CD4-positive, alpha-beta T cell (primary cell): ENCODE data around the gene SGF29. TPM values are rescaled to one million over a fixed set of nuclear protein-coding genes. Genes with fewer than 3 reads are reported as not detected.
A peak's percentile ranks its signal among the peaks of the same experiment; 100 is the strongest.

Experiments
- ATAC-seq: fragments of 200-7000 bp; cut with Tn5 transposase; one replicate; pipeline ENCODE4 v1.10.0; 2022; ENCODE audit warnings: mild to moderate bottlenecking; ENCODE audit not compliant: poor library complexity
- CTCF ChIA-PET: fragments of 350-600 bp; sonication (Branson Sonifier 250); formaldehyde crosslinking; loops from one replicate; lab custom pipeline; 2021; ENCODE audit warnings: antibody characterized with exemption, inconsistent platforms; lab: Charles Lee
- POLR2A ChIA-PET: fragments of 350-600 bp; sonication (Branson Sonifier 250); formaldehyde crosslinking; loops from one replicate; lab custom pipeline; 2021; ENCODE audit warnings: antibody characterized with exemption, inconsistent platforms; lab: Charles Lee
- DNase-seq, 14 experiments: peaks; one replicate each; pipeline ENCODE4 v3.0.0-alpha.2; 2013 to 2020; ENCODE audit warnings: mixed read lengths in 2 of 14
- H3K27ac ChIP-seq, 2 donors: one replicate each; pipeline versions ENCODE4 v1.5.1 to v1.7.0; 2013; ENCODE audit warnings: low read length in 2 of 2, low read depth in 1 of 2, mild to moderate bottlenecking in 1 of 2
- H3K27me3 ChIP-seq, 2 experiments: 1 replicate in 1 of 2; 2 replicates in 1 of 2; pipeline versions ENCODE4 v1.6.1 to v1.7.0; 2013; ENCODE audit warnings: low read length in 2 of 2, control low read depth in 1 of 2, mild to moderate bottlenecking in 1 of 2, moderate library complexity in 1 of 2; ENCODE audit not compliant: insufficient read depth in 2 of 2, control insufficient read depth in 1 of 2
- H3K36me3 ChIP-seq: one replicate; pipeline ENCODE4 v1.6.1; 2013; ENCODE audit warnings: low read length, control low read depth; ENCODE audit not compliant: insufficient read depth
- H3K4me1 ChIP-seq: one replicate; pipeline ENCODE4 v1.6.1; 2013; ENCODE audit warnings: low read length, control low read depth; ENCODE audit not compliant: insufficient read depth
- H3K4me3 ChIP-seq: one replicate; pipeline ENCODE4 v1.5.1; 2013; ENCODE audit warnings: mild to moderate bottlenecking, low read length, moderate library complexity
- H3K9me3 ChIP-seq, 2 experiments: 1 replicate in 1 of 2; 2 replicates in 1 of 2; pipeline versions ENCODE4 v1.6.1 to v1.7.0; 2013; ENCODE audit warnings: low read length in 2 of 2, mild to moderate bottlenecking in 2 of 2, control low read depth in 1 of 2, moderate library complexity in 1 of 2; ENCODE audit not compliant: control insufficient read depth in 1 of 2, insufficient read depth in 1 of 2
- H3K27ac Mint-ChIP-seq: one replicate; pipeline ENCODE4 v1.8.0; 2020; ENCODE audit warnings: mixed read lengths
- H3K27me3 Mint-ChIP-seq: one replicate; pipeline ENCODE4 v1.8.0; 2021; ENCODE audit warnings: mixed read lengths
- H3K36me3 Mint-ChIP-seq: one replicate; pipeline ENCODE4 v1.8.0; 2021; ENCODE audit warnings: low read depth, mixed read lengths
- H3K4me1 Mint-ChIP-seq: one replicate; pipeline ENCODE4 v1.8.0; 2021; ENCODE audit warnings: low read depth, mixed read lengths
- H3K4me3 Mint-ChIP-seq: one replicate; pipeline ENCODE4 v1.8.0; 2020; ENCODE audit warnings: mild to moderate bottlenecking, mixed read lengths
- H3K9me3 Mint-ChIP-seq: one replicate; pipeline ENCODE4 v1.8.0; 2020; ENCODE audit warnings: mixed read lengths
- CTCF ChIP-seq: fragments of 200-600 bp; IDR thresholded peaks from one replicate; pipeline ENCODE4 v1.8.0; 2022; ENCODE audit warnings: antibody characterized with exemption, mild to moderate bottlenecking
- intact Hi-C, 2 experiments: fragments of 100-400 bp; cut with DNase I in 1 of 2; cut with micrococcal nuclease in 1 of 2; formaldehyde crosslinking; loops; one replicate each; pipeline versions ENCODE4 v1.15.1 to v1.9.0; 2023 to 2025; cut with DNase I, micrococcal nuclease
- total RNA-seq, 174 experiments: library from RNA in 2 of 174; stranded (reverse) in 2 of 174; gene quantifications; one replicate each; pipeline ENCODE4 v1.2.3 and lab custom pipeline; 2021 to 2026

SGF29 gene
- total RNA-seq, 2 experiments from 2014 or later, result 38.9 to 40.3 TPM

GRCh38 chr16:28549301-28549899, 4.3 kb upstream of the SGF29 start:
- H3K36me3 ChIP-seq, result no peaks in the 10 kb centered on the region
- ATAC-seq, result no peak
- H3K9me3 ChIP-seq, result no peaks in the 10 kb centered on the region
- intact Hi-C loops, result loop anchor here (1.0 to 2.0 kb wide), 3 partner anchors 59 to 272 kb away; no protein-coding TSS in a partner anchor
- H3K27me3 ChIP-seq, result no peaks in the 10 kb centered on the region
- ChIA-PET CTCF (no interaction called here), POLR2A (interaction anchor here (0.9 to 1.4 kb wide), 3 partner anchors 55 to 239 kb away, joined by 4 to 12 read pairs (median 6); partner anchors contain the start of gene APOBR)
- H3K36me3 Mint-ChIP-seq, result peaks cover 4% of the 10 kb centered on the region
- peaks cover 16% of the 10 kb centered on the region for H3K4me1 ChIP-seq
- peak; percentile 77 for TF ChIP-seq CTCF
- H3K27ac ChIP-seq, result no peak overlapping the region
- peaks cover 14% of the 10 kb centered on the region for H3K4me1 Mint-ChIP-seq
- no peaks in the 10 kb centered on the region for H3K27me3 Mint-ChIP-seq
- H3K4me3 ChIP-seq, result no peak overlapping the region
- peak overlapping the region; percentile 10 for H3K27ac Mint-ChIP-seq
- DNase-seq, result peak in 5 of 14 experiments; percentile 5 to 67 (median 55)
- H3K4me3 Mint-ChIP-seq, result peak overlapping the region; percentile 17
- H3K9me3 Mint-ChIP-seq, result no peaks in the 10 kb centered on the region

GRCh38 chr16:28554634-28555423, 1.1 kb downstream of the SGF29 start:
- TF ChIP-seq CTCF, result no peak
- intact Hi-C loops, result loop anchor here in 1 of 2 experiments (5.0 to 10.0 kb wide), 4 partner anchors 60 to 340 kb away; partner anchors contain the start of genes SULT1A1, TUFM and XPO6
- Histone ChIP-seq H3K4me3 (peak overlapping the region; percentile 84), H3K36me3 (peaks cover 25% of the 10 kb centered on the region), H3K27ac (peak overlapping the region in 1 of 2 donors; percentile 2), H3K9me3 (no peaks in the 10 kb centered on the region), H3K27me3 (no peaks in the 10 kb centered on the region), H3K4me1 (peaks cover 42% of the 10 kb centered on the region)
- ChIA-PET CTCF (interaction anchor here (0.7 to 1.4 kb wide), 2 partner anchors 14 to 62 kb away, joined by 5 to 7 read pairs; partner anchors contain the start of gene CLN3), POLR2A (interaction anchor here (1.3 to 2.7 kb wide), 5 partner anchors 20 to 278 kb away, joined by 3 to 29 read pairs (median 3); partner anchors contain the start of genes APOBR and CLN3)
- Mint-ChIP-seq H3K27ac (peak overlapping the region; percentile 97), H3K4me1 (peaks cover 38% of the 10 kb centered on the region), H3K36me3 (peaks cover 45% of the 10 kb centered on the region), H3K27me3 (no peaks in the 10 kb centered on the region), H3K9me3 (no peaks in the 10 kb centered on the region), H3K4me3 (peak overlapping the region; percentile 88)
- DNase-seq (no peak), ATAC-seq (no peak)

GRCh38 chr16:28555561-28555960, 1.8 kb downstream of the SGF29 start:
- no peak for ATAC-seq
- POLR2A ChIA-PET, result interaction anchor here (2.7 kb wide), 1 partner anchor 63 kb away, joined by 29 read pairs; the partner anchor contains the start of genes APOBR and CLN3
- no peaks in the 10 kb centered on the region for H3K9me3 ChIP-seq
- no peaks in the 10 kb centered on the region for H3K27me3 Mint-ChIP-seq
- TF ChIP-seq CTCF, result no peak
- no peak overlapping the region for H3K4me3 ChIP-seq
- H3K9me3 Mint-ChIP-seq, result no peaks in the 10 kb centered on the region
- peak overlapping the region; percentile 72 for H3K4me3 Mint-ChIP-seq
- peaks cover 27% of the 10 kb centered on the region for H3K36me3 ChIP-seq
- peaks cover 45% of the 10 kb centered on the region for H3K4me1 ChIP-seq
- peak overlapping the region; percentile 97 for H3K27ac Mint-ChIP-seq
- intact Hi-C loops, result loop anchor here in 1 of 2 experiments (10.0 kb wide), 3 partner anchors 59 to 341 kb away; partner anchors contain the start of genes SULT1A1, TUFM and XPO6
- no peak overlapping the region for H3K27ac ChIP-seq
- CTCF ChIA-PET, result no interaction called here
- H3K27me3 ChIP-seq, result no peaks in the 10 kb centered on the region
- H3K36me3 Mint-ChIP-seq, result peaks cover 46% of the 10 kb centered on the region
- peaks cover 38% of the 10 kb centered on the region for H3K4me1 Mint-ChIP-seq
- peak in 1 of 14 experiments; percentile 20 for DNase-seq
